ENCODE measurements around the gene ULBP3.
"Not testable (repeated sequence)": the region's sequence is repeated elsewhere in the genome, so short reads cannot be mapped to it uniquely, and the experiment has no call there.

The ULBP3 gene

GRCh38 chr6:150012846-150013784 is 55.8 kb downstream of the ULBP3 start:
- peaks cover 64% of the 10 kb centered on the region for H3K27me3 ChIP-seq (replicated peaks)
- in situ Hi-C loops (cut with HindIII; ENCODE audit: low pct_ligation_motif_present, low sequenced_read_pairs): not testable (repeated sequence)

More at GRCh38 chr6:150012846-150013784, 55.8 kb downstream of the ULBP3 start:
- H3K36me3 ChIP-seq (replicated peaks); H3K4me3 ChIP-seq (ENCODE audit: low read depth, low read length); H3K27ac ChIP-seq; DNase-seq: not testable (repeated sequence)
